CD4-positive, alpha-beta T cell treated with Interferon alpha-2 for 1 hour (primary cell): Measurements from ENCODE around the gene TMEM92.
"Not testable (repeated sequence)": the region's sequence is repeated elsewhere in the genome, so short reads cannot be mapped to it uniquely, and the experiment has no call there.

Experiments
- DNase-seq, 2 donors: peaks; one replicate each; pipeline ENCODE4 v3.0.0-alpha.2; 2020 to 2022

Gene TMEM92

DNA sequence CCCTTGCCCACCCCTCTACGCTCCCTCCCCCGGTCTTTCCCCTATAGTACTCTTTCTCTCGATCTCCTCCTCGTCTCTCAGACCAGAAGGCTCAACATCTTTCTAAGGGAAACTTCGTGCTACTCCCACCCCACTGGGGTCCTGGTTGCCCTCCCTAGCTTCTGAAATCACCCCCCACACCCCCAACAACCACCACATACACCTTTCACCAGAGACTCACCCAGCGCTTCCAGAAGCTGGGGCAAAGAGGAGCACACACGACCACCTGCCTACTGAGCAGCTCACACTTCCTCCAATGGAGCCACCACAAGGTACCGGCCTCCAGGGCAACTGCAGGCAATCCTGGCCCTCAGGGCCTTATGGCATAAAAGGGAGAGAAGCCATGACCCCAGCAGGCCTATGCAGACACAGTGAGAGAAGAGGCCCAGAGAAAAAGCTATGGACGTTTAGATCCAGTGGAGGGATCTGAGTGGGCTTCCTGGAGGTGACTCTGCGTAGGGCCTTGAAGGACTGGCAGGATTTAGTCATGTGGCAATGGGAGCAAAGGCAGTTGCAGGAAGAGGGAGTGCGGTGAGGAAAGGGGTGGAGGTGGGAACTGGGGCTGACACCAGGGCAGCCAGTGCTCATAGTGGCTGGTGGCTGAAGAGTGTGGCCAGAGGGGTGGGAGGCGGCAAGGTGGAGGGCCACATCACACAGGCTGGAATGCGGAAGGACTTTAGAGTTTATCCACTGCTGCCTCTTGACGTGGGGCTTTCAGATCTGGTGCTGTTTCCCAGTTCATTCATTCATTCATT lies 12.1 kb upstream of the TMEM92 start:
- DNase-seq, result no peak

DNA sequence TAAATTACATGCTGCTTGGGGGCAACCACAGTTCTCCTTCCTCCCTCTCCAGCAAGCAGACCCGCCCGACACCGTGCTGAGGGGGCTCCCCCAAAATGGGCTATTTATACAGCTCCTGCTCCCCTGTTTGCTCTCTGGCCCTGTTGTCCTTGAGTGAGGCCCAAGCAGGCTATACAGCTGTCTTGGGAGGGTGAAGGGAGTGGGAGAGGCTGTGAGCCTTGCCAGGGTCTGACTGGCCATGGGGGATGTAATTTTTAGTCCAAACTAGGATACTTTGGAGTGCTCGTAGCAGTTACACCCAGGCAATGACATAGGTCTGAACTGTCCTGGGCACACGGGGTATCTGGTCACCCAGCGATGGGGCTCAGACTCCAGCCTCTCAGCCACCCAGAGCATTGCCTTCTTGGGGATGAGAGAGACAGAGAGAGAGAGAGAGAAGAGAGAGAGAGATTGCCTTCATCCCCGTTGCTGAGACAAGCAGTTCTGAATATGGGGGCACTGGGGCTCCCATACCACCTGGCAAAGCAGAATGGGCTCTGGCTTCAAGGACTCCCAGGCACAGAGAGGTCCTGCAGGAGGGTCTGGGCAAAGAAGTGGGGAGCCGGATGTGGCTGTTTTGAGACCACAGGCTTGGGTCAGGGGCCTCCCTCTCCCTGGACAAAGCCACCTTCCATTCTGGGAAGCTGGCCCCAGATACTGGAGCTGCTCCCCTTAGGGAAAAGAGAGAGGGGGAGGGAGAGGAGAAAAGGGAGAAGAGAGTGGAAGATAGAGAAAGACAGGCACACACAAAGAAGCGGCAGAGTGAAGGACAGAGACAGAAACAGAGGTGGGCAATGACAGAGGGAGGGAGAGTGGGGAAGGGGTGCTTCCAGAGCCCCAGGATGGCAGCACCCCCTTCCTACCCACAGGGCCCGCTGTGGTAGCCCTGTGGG lies 10.7 kb upstream of the TMEM92 start:
- no peak for DNase-seq

DNA sequence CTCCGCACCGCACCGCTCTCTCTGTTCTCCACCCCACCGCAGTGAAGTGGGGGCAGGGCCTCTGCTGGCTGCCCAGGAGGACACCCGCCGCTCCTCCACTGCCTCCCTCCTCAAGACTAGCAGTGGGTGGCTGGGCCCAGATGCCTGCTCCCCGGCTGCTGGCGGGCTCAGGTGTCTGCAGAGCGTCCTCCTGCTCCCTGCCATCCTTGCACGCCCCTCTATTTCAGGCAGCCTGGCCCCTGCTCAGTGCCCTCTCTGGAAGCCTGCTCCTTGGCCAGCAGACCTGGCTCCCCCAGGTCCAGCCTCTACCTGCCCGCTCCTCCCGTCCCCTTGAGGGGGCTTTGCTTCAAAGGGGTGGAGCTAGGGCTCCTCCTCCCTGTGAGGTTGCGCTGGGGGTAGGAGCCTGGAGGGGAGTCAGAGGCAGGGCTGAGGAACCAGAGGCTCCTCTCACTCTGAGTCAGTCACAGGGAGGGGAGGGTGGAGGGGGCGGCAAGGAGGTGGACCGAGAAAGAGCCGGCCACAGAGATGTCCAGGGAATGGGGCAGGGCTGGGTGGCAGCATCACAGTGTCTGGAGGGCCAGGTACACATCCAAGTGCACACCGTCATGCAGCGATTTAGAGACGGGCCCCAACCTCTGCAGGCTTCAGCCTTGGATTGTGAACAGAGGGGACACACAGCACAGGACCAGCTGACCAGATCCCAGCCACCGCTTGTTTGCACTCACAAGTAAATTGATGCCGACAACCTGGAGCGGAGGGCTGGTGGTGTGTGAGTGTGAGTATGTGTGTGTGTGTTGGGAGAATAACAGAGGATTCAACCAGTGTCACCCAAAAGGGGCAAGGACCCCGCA lies 9.8 kb upstream of the TMEM92 start:
- DNase-seq, result no peak

DNA sequence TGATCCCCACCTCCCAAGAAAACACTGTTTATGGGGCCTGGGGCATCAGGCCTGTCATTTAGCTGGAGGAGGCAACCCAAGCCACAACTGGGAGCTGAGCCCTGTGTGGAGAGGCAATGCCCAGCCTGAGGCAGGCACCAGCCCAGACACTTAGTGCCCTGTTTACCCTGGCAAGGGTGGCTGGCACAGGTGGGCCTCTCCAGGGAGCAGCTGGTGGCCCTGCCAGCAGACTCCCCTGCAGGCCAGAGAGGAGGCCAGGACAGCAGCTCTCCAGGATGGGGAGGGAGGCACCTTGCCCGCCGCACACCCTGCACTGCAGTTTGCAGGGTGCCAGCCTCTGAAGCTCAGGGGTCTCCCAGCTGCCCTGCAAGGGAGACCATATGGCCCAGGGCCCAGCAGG lies 9.1 kb upstream of the TMEM92 start:
- DNase-seq, result no peak

DNA sequence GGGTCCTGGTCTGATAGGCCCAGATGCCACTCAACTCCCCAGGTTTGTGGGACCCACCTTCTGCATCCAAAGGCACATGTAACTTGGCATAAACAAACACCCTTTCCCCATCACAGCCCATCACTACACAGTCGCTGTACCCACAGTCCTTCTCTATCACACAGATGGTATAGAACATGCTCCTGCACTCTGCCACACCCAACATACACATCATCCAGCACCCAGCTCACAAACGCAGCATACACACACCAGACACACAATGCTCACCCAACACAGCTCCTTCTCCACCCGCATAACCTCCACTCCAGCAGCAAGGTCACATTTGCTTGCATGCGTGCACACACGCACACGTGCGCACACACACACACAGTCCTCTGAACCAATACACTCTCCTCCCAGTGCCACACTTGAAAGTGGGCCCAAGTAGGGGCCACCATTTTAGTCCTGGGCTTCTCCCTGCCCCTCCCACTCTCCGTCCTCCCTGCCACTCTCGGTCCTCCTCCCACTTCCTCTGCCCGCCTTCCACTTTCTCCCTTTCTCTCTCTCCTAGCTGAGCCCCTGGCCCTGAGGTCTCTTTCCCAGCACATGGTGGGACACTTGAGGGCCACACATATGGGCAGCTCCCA lies 8.5 kb upstream of the TMEM92 start:
- no peak for DNase-seq

DNA sequence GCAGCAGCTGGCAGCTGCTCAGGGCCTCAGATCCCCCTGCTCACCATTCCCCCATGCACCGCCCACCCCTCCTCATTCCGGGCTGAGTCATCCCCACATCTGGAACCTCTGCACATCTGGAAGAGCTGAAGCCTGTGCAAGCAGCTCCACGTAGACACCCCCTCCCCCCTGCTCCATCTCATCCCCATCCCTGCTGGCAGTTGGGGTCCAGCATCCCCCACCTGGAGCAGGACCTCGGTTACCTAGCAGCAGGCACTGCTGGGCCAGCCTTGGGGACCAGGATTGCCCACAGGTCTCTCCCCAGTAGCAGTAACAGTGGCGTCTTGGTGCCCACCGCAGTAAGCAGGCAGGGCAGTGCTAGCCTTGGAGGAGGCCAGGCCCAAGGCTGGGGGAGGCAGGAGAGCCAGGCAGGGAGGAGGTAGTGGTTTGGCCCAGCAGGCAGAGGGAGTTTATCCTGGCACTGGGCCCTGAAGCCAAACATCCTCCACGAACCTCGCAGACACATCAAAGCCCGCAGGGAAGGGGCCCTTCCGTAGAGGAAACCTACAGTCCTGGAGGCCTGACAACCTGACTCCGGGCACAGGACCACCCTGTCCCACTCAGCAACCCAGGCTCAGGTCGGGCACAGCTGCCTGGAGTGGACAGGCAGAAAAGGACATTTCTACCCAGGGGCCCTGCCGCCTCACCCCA lies 7.7 kb upstream of the TMEM92 start:
- DNase-seq, result no peak

DNA sequence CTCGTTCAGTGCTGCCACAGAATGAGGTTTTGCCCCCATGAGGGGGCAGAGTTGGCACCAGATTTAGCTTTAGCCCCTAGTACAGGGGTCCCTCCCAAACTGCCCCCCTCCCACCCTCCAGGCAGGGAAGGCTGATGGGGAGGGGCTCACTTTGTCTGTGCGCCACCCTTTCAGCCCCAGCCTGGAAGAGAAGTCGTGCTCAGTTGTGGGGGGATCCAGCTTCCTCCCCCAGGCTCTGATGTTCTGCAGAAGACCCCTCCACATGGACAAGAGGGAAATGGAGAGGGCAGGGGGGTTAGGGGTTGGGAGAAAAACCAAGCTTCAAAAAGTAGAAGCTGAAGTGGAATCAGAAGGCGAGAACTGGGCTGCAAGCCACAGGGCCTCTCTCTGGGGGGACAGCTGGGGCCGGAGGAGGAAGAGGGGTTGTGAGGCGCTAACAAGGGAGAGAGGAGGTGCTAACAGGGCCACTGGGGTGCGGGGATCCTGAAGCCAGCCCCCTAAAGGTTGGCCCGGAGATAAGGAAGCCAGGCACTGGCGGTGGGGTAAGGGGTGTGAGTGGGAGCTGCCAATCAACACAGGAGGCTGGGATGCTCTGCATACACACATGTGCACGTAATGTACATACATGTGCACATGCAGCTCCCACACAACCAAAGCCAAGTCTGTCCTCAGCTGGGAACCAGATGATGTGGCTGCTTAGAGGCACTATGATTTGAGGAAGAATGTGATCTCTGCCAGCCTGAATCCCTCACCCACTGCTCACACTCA lies 7.0 kb upstream of the TMEM92 start:
- no peak for DNase-seq

DNA sequence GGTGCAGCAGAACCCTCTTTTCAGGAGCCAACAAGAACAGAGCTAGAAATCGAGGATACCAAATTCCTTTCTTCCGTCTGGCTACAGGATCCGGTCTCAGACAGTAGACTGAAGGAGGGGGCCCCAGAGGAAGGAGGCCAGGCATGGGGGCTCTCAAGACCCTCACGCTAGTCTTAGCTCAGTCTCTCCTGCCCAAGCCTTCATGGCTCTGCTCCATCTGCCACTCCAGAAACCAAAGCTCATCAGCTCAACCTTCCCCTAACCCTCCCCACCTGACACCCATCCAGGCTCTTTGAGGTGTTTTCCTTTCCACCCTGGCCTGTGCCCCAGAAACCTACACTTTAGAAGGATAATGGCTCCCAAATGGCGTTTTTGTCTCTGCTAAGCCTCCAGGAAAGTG lies 6.2 kb upstream of the TMEM92 start:
- no peak for DNase-seq

DNA sequence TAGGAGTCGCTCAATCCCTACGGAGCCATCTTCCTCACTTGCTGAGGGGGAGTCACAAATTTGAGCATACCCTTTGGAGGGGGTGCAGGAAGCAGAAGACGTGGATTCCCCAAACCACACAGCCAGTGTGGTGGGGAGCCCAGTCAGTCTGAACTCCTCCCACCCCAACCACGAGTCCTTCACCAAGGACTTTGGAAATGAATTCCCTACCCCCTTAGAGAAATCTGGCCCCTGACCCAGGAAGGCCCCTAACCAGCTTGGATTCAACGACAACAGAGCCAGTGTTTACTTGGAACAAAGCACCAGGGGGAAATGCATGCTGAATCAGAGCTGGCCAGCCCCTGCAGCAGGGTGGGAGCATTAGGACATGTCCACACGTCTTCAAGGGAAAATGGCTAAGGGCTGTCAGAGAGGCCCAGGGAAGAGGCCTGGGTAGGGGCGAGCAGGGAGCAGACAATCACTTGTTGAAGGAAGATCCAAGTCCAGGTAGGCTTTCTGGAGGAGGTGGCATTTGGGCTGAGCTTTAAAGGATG lies 5.5 kb upstream of the TMEM92 start:
- no peak for DNase-seq

DNA sequence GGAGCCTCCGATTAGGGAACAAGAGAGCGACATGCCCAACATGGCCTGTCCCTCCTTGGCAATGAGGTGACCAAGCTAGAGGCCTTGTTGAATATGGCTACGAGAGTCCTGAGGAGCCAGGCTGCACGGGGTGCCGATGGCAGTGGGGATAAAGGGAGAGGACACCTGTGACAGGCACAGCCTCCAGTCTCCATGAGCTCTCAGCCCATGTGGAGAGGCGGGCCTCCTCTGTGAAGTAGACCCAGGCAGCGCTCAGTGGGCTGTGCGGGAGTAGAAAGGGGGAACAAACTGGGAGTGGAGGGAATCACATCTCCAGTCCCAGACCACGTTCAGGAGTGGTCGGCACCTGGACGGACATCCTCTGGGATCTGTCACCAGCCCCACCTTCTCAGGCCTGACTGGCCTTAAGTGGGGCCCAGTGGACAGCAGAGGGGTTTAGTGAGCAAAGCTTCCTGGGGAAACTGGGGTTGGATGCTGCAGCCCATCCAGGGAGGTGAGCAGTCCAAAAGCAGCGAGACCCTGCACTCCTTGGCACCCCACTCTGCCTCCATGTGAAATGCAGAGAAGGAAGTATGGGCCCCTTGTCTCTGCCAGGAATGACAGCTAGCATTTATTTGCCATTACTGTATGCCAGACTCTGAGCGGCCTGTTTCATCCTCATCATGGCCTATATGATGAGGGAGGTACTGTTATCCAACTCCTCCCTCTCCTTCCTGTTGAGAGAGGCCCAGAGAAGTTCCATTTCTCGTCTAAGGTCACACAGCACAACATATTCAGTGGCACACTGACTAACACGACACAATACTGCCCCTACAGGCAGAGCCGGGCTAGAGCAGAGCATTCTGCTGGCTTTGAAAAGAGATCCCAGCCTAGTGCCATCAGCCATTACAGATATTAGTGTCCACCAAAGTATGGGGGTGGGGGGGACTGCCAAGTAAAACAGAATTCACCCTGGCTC lies 4.5 kb upstream of the TMEM92 start:
- DNase-seq, result peak; percentile 52 to 68

DNA sequence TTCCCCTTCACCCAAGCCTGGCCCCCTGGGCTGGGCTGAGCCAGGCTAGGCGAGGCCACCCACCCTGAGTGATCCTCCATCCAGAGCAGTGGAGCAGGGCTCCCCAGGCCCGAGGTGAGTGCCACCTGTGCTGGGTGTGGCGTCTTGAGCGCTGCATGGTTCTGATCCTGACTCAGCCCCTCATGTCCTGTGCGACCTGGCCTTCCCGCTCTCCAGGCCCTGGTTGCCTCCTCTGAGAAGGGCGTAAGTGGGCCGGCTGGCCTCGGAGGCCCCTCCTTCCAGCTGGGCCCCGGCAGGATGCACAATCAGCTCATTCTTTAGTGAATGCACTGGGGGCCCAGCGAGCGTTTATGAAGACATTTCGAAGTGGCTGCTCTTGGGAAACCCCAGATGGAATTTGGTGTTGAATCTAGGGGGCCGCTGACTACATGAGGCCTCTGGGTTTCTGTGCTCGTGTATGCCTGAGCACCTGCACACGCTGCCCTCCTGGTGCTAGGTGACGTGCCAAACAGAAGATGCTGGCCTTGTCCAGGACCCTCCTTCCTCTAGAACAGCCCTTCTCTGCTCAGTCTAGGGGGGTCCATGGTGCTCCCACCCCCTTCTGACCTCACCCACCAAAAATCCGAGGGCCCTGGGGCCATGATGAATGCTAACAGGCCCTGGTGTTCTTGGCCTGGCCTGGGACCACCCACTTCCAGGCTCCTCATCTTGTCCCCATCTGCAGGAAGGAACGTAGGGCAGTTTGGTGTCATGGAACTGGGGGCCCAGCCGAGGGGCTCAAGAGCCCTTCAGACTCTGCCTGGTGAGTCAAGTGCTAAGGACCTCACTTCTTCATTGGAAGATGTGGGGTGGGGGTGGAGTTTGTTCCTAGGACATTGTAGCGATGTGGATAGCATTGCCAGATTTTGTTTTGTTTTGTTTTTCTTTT lies 3.6 kb upstream of the TMEM92 start:
- DNase-seq, result no peak

DNA sequence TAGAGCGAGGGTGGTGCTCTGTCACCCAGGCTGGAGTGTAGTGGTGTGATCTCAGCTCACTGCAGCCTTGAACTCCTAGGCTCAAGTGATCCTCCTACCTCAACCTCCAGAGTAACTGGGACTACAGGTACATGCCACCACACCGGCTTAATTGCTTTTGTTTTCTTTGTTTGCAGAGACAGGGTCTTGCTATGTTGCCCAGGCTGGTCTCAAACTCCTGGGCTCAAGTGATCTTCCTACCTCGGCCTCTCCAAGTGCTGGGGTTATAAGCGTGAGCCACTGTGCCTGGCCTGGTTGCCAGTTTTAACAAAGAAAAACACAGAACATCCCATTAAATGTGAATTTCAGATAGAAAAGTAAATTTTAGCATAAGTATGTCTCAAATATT lies 2.9 kb upstream of the TMEM92 start:
- not testable (repeated sequence) for DNase-seq

DNA sequence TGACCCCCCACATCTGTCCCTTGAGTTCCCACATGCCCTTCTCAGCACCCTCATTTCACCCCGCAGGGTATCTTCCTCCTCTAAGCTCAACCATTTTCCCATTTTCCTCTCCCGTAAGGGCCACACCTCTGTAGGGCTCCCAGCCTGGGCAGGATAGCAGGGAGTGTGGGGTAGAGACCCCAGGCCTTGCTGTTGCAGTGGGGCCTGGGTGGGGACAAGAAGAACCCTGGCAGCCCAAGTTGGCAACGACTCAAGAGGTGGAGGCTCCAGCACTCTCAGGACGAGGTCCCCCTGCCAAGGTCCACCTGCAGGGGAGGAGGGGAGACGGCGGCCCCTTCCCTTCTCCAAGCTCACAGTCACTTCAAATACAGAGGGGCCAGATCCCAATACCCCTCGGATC lies 2.0 kb upstream of the TMEM92 start:
- DNase-seq, result no peak

DNA sequence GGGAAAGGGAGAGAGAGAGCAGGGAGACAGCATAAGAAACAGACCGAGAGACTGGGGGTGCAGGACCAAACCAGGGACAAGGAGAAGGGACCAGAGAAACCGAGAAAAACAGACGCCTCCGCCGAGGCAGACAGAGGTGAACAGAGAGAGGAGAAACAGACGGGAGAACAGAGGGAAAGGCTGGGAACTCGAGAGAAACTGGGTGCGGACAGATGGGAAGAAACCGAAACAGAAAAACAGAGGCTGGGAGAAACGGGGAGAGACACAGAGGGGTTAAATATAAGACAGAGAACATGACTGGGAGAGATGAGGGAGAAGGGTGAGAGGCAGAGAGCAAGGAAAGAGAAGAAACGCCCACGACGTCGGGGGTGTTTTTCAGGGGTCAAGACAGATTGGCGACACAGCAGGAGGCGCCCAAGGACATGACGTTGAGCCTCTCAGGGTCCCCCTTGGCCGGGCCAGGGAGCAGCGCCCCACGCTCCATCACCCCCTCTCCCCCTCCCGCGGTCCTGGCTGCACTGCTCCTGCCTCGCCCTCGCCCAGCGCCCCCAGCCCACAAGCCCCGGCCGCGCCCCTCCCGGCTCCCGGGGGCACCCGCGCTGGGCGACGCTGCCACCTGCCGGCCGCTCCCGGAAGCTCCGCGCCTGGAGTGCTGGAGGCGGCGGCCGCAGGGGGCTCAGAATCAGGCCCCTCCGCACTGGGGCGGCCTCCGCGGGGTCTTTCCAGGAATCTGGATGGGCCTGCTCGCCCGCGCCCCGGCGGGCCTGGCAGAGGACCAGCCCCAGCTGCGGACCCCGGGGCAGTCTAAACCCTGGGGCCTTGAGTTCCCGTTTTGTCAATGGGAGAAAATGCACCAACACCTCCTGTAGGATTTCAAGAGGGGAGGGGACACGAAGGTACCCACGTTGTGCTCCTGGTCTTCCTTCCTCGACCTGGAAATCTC lies 1.3 kb upstream of the TMEM92 start:
- peak; percentile 21 to 57 for DNase-seq

DNA sequence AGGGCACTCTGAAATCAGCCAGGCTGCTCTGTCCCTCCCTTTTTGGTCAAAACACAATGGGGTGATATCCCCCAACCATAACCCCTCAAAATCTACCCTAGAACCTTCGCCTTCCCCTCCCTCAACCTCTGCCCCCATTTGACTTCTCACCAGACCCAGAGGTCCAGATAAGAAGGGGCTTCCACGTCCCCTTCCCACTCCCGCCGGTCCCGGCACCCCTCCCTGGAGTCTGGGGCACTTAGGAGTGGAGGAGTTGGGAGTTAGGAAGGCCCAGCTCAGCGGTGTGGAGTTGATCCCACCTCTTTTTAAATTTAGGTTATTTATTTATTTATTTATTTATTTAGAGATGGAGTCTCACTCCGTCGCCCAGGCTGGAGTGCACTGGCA lies 619 bp upstream of the TMEM92 start:
- DNase-seq, result no peak

DNA sequence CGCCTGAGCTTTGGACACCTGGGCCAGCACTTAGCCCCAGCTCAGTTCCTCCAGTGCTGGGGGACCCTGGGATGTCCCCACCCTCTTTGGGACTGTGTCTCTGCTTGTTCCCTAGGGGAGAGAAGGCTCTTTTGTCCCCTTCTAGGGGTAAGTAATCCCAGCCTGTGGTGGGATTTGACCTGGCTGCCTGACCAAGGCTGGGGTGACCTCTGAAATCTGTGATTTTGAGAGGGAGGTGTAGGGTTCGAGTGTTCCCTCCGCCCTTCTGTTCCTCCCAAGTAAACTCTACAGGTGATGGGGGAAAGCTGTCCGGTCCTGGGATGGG lies 593 bp downstream of the TMEM92 start:
- no peak for DNase-seq

DNA sequence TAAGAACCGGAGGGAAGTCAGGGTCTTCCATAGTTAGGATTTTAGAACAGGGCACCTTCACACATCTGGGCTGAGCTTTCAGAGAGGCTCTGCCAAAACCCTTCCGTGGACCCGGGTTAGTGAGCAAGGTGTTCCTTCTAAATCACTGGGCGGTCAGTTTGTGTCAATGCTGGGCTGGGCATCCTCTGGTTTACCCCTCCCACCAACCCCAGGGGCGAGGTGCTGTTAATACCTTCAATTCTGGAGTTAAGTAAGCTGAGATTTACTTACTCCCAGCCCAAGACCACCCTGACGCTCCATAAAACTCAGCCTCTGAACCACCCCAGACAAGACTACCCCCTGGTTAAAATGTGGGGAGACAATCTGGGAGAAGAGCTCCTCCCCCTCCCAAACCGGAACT lies 1.0 kb downstream of the TMEM92 start:
- DNase-seq, result no peak
